NT2/D1 (cell line): ENCODE results near the gene SEZ6.

Source experiments
- SUZ12 ChIP-seq: IDR thresholded peaks from 2 replicates; pipeline ENCODE4 v1.6.1; 2011; ENCODE audit not compliant: insufficient read length, insufficient read depth; ENCODE audit errors: extremely low read depth
- YY1 ChIP-seq: IDR thresholded peaks from 2 replicates; pipeline ENCODE4 v1.6.1; 2011; ENCODE audit not compliant: insufficient read length, insufficient read depth
- ZNF274 ChIP-seq: IDR thresholded peaks from 2 replicates; pipeline ENCODE4 v1.6.1; 2011; ENCODE audit warnings: mild to moderate bottlenecking, low read depth, low read length

- TF ChIP-seq YY1 (no peak), ZNF274 (no peak), SUZ12 (no peak)
Observed at GRCh38 chr17:28957277-28957991, 48.4 kb downstream of the SEZ6 start.
